Right renal cortex interstitium (tissue), 3 donors: Measurements from ENCODE around the gene TIE1. TPM values are rescaled to one million over a fixed set of nuclear protein-coding genes. Genes with fewer than 3 reads are reported as not detected.

Source experiments
- DNase-seq, 3 donors: peaks; one replicate each; pipeline ENCODE4 v3.0.0-alpha.2; 2013; ENCODE audit warnings: low read depth in 3 of 3, low spot score in 2 of 3
- polyA plus RNA-seq, 3 donors: library from polyadenylated mRNA; unstranded; fragments of 120-200 nt; gene quantifications; one replicate each; pipeline ENCODE4 v1.2.1, GENCODE V29; 2013; ENCODE audit not compliant: insufficient read length in 3 of 3

Gene TIE1
- polyA plus RNA-seq, 3 donors: 42.6 to 51.4 (median 44.6) TPM

- no peak for DNase-seq
Measured at GRCh38 chr1:43273708-43274107, 27.1 kb upstream of the TIE1 start.

GRCh38 chr1:43274125-43274803 lies 26.5 kb upstream of the TIE1 start:
- DNase-seq: no peak

- DNase-seq: no peak
Measured at GRCh38 chr1:43274804-43275180, 26.0 kb upstream of the TIE1 start.

GRCh38 chr1:43275826-43276620 lies 24.8 kb upstream of the TIE1 start:
- no peak for DNase-seq

- no peak for DNase-seq
Measured at GRCh38 chr1:43276673-43277072, 24.1 kb upstream of the TIE1 start.

- DNase-seq: no peak
Measured at GRCh38 chr1:43277116-43277876, 23.5 kb upstream of the TIE1 start.

GRCh38 chr1:43279161-43279560 lies 21.6 kb upstream of the TIE1 start:
- DNase-seq: no peak

- DNase-seq: no peak
Measured at GRCh38 chr1:43279666-43280065, 21.1 kb upstream of the TIE1 start.

GRCh38 chr1:43280692-43281091 lies 20.1 kb upstream of the TIE1 start:
- no peak for DNase-seq

- no peak for DNase-seq
Measured at GRCh38 chr1:43282220-43283195, 18.3 kb upstream of the TIE1 start.

- DNase-seq: no peak
Measured at GRCh38 chr1:43284065-43284464, 16.7 kb upstream of the TIE1 start.

GRCh38 chr1:43284546-43285110 lies 16.2 kb upstream of the TIE1 start:
- DNase-seq: no peak

GRCh38 chr1:43285269-43285990 lies 15.4 kb upstream of the TIE1 start, which contains the start of gene C1orf210:
TSS of gene C1orf210 (minus strand) at chr1:43285581. CDS start at chr1:43283270, 2,311 bp downstream.
- peak in 1 of 3 donors; percentile 45 for DNase-seq

GRCh38 chr1:43286115-43286514 lies 14.7 kb upstream of the TIE1 start:
- no peak for DNase-seq

GRCh38 chr1:43286533-43286932 lies 14.2 kb upstream of the TIE1 start:
- DNase-seq: no peak

- no peak for DNase-seq
Measured at GRCh38 chr1:43288058-43288784, 12.6 kb upstream of the TIE1 start.

GRCh38 chr1:43288785-43289706 lies 11.7 kb upstream of the TIE1 start:
- no peak for DNase-seq
